Prostate gland (tissue), 2 donors: Measurements from ENCODE around the gene TMEM178B.

Source experiments
- POLR2A ChIP-seq: fragments of 450-650 bp; IDR thresholded peaks from one replicate; pipeline ENCODE4 v1.6.1; 2016; ENCODE audit warnings: antibody characterized with exemption, mild to moderate bottlenecking
- TF ChIP-seq, protein P1 (sequence below), 4 experiments: fragments of 200-600 bp in 2 of 4; fragments of 450-650 bp in 2 of 4; sonication (generic) in 2 of 4; IDR thresholded peaks; 1 replicate in 3 of 4; 2 replicates in 1 of 4; pipeline ENCODE4 v1.5.1; 2016 to 2019; ENCODE audit warnings: antibody characterized with exemption in 4 of 4, mild to moderate bottlenecking in 2 of 4, moderate library complexity in 2 of 4

DNA sequence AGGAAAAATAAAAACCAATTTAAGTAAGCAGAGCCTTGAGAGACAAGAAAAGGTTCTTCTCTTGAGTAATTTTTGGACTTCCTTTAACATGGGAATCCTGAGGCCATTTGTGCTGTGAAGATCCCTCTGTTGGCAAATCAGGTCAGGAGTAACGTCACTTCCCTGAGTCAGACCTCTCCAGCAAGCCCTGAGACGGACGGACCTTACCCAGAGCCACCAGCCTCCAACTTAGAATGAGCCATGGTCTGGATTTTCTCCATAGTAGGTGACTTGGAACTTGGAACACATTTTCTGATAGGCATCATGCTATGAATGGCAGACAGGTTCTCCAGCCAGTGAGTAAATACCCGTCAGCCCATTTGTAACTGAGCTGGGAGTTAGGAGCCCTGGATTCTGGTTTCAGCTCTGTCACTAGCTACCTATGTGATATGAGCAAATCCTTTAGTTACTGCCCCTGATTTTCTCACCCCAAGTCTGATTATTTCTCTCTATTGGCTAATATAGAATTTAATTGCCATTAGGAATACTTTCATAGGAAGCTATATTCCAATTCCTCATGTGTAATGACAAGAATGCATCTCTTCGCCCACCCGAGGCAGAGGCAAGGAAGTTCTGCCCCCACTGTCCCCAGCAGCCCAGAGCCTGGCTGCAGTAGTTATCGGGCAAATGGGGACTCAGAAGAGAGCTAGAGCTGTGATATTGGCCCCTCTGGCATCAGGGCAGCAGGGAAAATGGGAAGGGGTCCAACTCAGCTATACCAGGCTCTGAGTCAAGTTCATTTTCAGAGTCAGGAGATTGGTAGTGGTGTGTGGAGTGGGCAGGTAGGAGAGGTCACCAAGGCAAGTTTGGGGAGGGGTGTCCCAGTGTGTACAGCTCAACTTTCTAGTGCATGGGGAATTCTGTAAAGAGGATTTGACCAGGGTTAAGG is 323.6 kb downstream of the TMEM178B start:
- no peak for TF ChIP-seq POLR2A
- TF ChIP-seq, protein P1, sequence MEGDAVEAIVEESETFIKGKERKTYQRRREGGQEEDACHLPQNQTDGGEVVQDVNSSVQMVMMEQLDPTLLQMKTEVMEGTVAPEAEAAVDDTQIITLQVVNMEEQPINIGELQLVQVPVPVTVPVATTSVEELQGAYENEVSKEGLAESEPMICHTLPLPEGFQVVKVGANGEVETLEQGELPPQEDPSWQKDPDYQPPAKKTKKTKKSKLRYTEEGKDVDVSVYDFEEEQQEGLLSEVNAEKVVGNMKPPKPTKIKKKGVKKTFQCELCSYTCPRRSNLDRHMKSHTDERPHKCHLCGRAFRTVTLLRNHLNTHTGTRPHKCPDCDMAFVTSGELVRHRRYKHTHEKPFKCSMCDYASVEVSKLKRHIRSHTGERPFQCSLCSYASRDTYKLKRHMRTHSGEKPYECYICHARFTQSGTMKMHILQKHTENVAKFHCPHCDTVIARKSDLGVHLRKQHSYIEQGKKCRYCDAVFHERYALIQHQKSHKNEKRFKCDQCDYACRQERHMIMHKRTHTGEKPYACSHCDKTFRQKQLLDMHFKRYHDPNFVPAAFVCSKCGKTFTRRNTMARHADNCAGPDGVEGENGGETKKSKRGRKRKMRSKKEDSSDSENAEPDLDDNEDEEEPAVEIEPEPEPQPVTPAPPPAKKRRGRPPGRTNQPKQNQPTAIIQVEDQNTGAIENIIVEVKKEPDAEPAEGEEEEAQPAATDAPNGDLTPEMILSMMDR (IDR thresholded peaks at IDR 0.05) = no peak
